IPS-NIHi7 (cell line): ENCODE measurements around the gene KLF17.

Source experiments
- DNase-seq: peaks from one replicate; pipeline ENCODE4 v3.0.0; 2012; ENCODE audit warnings: mixed read lengths; ENCODE audit errors: extremely low spot score

Gene KLF17

GRCh38 chr1:44118682-44119081, at the start of gene KLF17:
TSS of gene KLF17 (plus strand) at chr1:44118821. CDS start at chr1:44118908, 87 bp downstream.
- DNase-seq: no peak

GRCh38 chr1:44071461-44071860, 47.2 kb upstream of the KLF17 start:
- no peak for DNase-seq

GRCh38 chr1:44072204-44072603, 46.4 kb upstream of the KLF17 start:
- no peak for DNase-seq

GRCh38 chr1:44072821-44073220, 45.8 kb upstream of the KLF17 start:
- DNase-seq: no peak

GRCh38 chr1:44073528-44073927, 45.1 kb upstream of the KLF17 start:
- DNase-seq: no peak

GRCh38 chr1:44074415-44074814, 44.2 kb upstream of the KLF17 start:
- DNase-seq: no peak

GRCh38 chr1:44076066-44076465, 42.6 kb upstream of the KLF17 start:
- DNase-seq: no peak

GRCh38 chr1:44077421-44077820, 41.2 kb upstream of the KLF17 start:
- no peak for DNase-seq

- DNase-seq: no peak
Observed at GRCh38 chr1:44078104-44078503, 40.5 kb upstream of the KLF17 start.

GRCh38 chr1:44079566-44079965, 39.1 kb upstream of the KLF17 start:
- DNase-seq: no peak

GRCh38 chr1:44084998-44085675, 33.5 kb upstream of the KLF17 start:
- DNase-seq: no peak

GRCh38 chr1:44086692-44087474, 31.7 kb upstream of the KLF17 start:
- no peak for DNase-seq

GRCh38 chr1:44089371-44090048, 29.1 kb upstream of the KLF17 start:
- DNase-seq: no peak

GRCh38 chr1:44090429-44091252, 28.0 kb upstream of the KLF17 start:
- no peak for DNase-seq

GRCh38 chr1:44094047-44094446, 24.6 kb upstream of the KLF17 start:
- no peak for DNase-seq

GRCh38 chr1:44100183-44100868, 18.3 kb upstream of the KLF17 start:
- DNase-seq: no peak

GRCh38 chr1:44101328-44101727, 17.3 kb upstream of the KLF17 start:
- DNase-seq: no peak

GRCh38 chr1:44103270-44104131, 15.1 kb upstream of the KLF17 start:
- DNase-seq: no peak

GRCh38 chr1:44105810-44106209, 12.8 kb upstream of the KLF17 start:
- no peak for DNase-seq

GRCh38 chr1:44108241-44108640, 10.4 kb upstream of the KLF17 start:
- no peak for DNase-seq
